Middle frontal gyrus (tissue), 1 donor: Measurements from ENCODE around the gene IFI30.

Source experiments
- DNase-seq: peaks from one replicate; pipeline ENCODE4 v3.0.0-alpha.2; 2015; ENCODE audit warnings: low spot score; ENCODE audit errors: extremely low spot score

IFI30 gene

GRCh38 chr19:18170714-18171255 lies 2.8 kb upstream of the IFI30 start:
- DNase-seq = no peak

GRCh38 chr19:18171605-18172327 lies 1.8 kb upstream of the IFI30 start:
- no peak for DNase-seq

- DNase-seq = no peak
Measured at GRCh38 chr19:18172331-18173053, 1.1 kb upstream of the IFI30 start.

- no peak for DNase-seq
Measured at GRCh38 chr19:18173054-18173571, 500 bp upstream of the IFI30 start.

GRCh38 chr19:18174983-18175382 lies 1.4 kb downstream of the IFI30 start:
- DNase-seq = no peak

- DNase-seq = no peak
Measured at GRCh38 chr19:18176367-18177310, 3.0 kb downstream of the IFI30 start.

GRCh38 chr19:18179957-18180356 lies 6.3 kb downstream of the IFI30 start:
- DNase-seq = no peak

- DNase-seq = no peak
Measured at GRCh38 chr19:18183529-18183928, 9.9 kb downstream of the IFI30 start.

GRCh38 chr19:18185538-18185937 lies 11.9 kb downstream of the IFI30 start:
- no peak for DNase-seq

- DNase-seq = no peak
Measured at GRCh38 chr19:18190278-18190677, 16.7 kb downstream of the IFI30 start.

- DNase-seq = no peak
Measured at GRCh38 chr19:18191640-18192062, 18.0 kb downstream of the IFI30 start.

GRCh38 chr19:18192673-18193387 lies 19.2 kb downstream of the IFI30 start, which contains the start of gene MPV17L2:
Gene MPV17L2 (plus strand): TSS chr19:18193218. CDS start chr19:18193282, 64 bp downstream.
- DNase-seq = peak; percentile 99

- no peak for DNase-seq
Measured at GRCh38 chr19:18193388-18194180, 20.0 kb downstream of the IFI30 start.

- no peak for DNase-seq
Measured at GRCh38 chr19:18194181-18194530, 20.5 kb downstream of the IFI30 start.

- DNase-seq = no peak
Measured at GRCh38 chr19:18194554-18195238, 21.1 kb downstream of the IFI30 start.

GRCh38 chr19:18196511-18196845 lies 22.9 kb downstream of the IFI30 start:
- DNase-seq = no peak

GRCh38 chr19:18197306-18197705 lies 23.7 kb downstream of the IFI30 start:
- DNase-seq = no peak

GRCh38 chr19:18197941-18198340 lies 24.3 kb downstream of the IFI30 start:
- DNase-seq = no peak

- DNase-seq = no peak
Measured at GRCh38 chr19:18198374-18198773, 24.8 kb downstream of the IFI30 start.
